H1 (cell line): ENCODE measurements around the gene GEMIN7. TPM values are rescaled to one million over a fixed set of nuclear protein-coding genes. Genes with fewer than 3 reads are reported as not detected.

Experiments used
- CTCF ChIA-PET: fragments of 300-600 bp; sonication (Branson Sonifier 250); formaldehyde crosslinking; loops from one replicate; lab custom pipeline; 2021; ENCODE audit not compliant: partially characterized antibody; lab: Charles Lee
- POLR2A ChIA-PET: fragments of 300-600 bp; sonication (Branson Sonifier 250); formaldehyde crosslinking; loops from one replicate; lab custom pipeline; 2021; ENCODE audit warnings: inconsistent platforms; ENCODE audit not compliant: partially characterized antibody; lab: Charles Lee
- DNase-seq, 2 experiments: peaks; one replicate each; pipeline versions ENCODE4 v3.0.0 to v3.0.0-alpha.2; 2010 to 2022; ENCODE audit warnings: low spot score in 2 of 2, low read depth in 1 of 2, mixed read lengths in 1 of 2
- FAIRE-seq: peaks from 2 replicates; lab custom pipeline; 2011; peaks lifted over from hg19 to GRCh38; lab: Jason Lieb, UNC
- H2AFZ ChIP-seq: 2 replicates; pipeline ENCODE4 v1.8.1; 2012; ENCODE audit warnings: low read length, inconsistent platforms
- H2AK5ac ChIP-seq: 2 replicates; pipeline ENCODE4 v1.6.1; 2013; ENCODE audit warnings: low read depth, low read length
- H2BK120ac ChIP-seq: replicated peaks from 2 replicates; pipeline ENCODE3; 2013; ENCODE audit warnings: low read depth, low read length, inconsistent platforms
- H2BK12ac ChIP-seq: 2 replicates; pipeline ENCODE4 v1.6.1; 2013; ENCODE audit warnings: low read depth, low read length
- H2BK15ac ChIP-seq: 2 replicates; pipeline ENCODE4 v1.6.1; 2013; ENCODE audit warnings: low read length
- H2BK20ac ChIP-seq: 2 replicates; pipeline ENCODE4 v1.6.1; 2013; ENCODE audit warnings: low read length
- H2BK5ac ChIP-seq: 2 replicates; pipeline ENCODE4 v1.6.1; 2013; ENCODE audit warnings: low read depth, low read length
- H3K14ac ChIP-seq: 2 replicates; pipeline ENCODE4 v1.6.1; 2013; ENCODE audit warnings: inconsistent platforms; ENCODE audit not compliant: insufficient read length
- H3K18ac ChIP-seq: 2 replicates; pipeline ENCODE4 v1.6.1; 2013; ENCODE audit warnings: low read length; ENCODE audit errors: extremely low read depth
- H3K23ac ChIP-seq: 2 replicates; pipeline ENCODE4 v1.6.1; 2013; ENCODE audit warnings: inconsistent platforms; ENCODE audit not compliant: insufficient read length
- H3K23me2 ChIP-seq: 2 replicates; pipeline ENCODE4 v1.6.1; 2013; ENCODE audit warnings: low read depth, low read length
- H3K27ac ChIP-seq: 2 replicates; pipeline ENCODE4 v1.6.1; 2011; ENCODE audit warnings: low read depth, low read length, inconsistent platforms
- H3K27me3 ChIP-seq, 4 experiments: replicated peaks in 1 of 4; 1 replicate in 1 of 4; 2 replicates in 3 of 4; pipeline versions ENCODE4 v1.6.1 to v1.8.1; 2011 to 2013; ENCODE audit warnings: low read length in 3 of 4, mild to moderate bottlenecking in 3 of 4, inconsistent platforms in 2 of 4, mixed read lengths in 2 of 4, moderate library complexity in 1 of 4; ENCODE audit not compliant: control insufficient read depth in 3 of 4, insufficient read depth in 3 of 4; ENCODE audit errors: extremely low read depth in 1 of 4
- H3K36me3 ChIP-seq, 4 experiments: 2 replicates each; pipeline versions ENCODE4 v1.6.1 to v1.8.1; 2011 to 2013; ENCODE audit warnings: mild to moderate bottlenecking in 4 of 4, low read length in 3 of 4, moderate library complexity in 2 of 4, control low read depth in 1 of 4, inconsistent platforms in 1 of 4; ENCODE audit not compliant: insufficient read depth in 4 of 4, control insufficient read depth in 2 of 4
- H3K4ac ChIP-seq: replicated peaks from 2 replicates; pipeline ENCODE3; 2013; ENCODE audit warnings: low read length, low read depth, mixed read lengths, inconsistent platforms; ENCODE audit not compliant: insufficient read length
- H3K4me1 ChIP-seq, 4 experiments: replicated peaks in 1 of 4; 1 replicate in 1 of 4; 2 replicates in 3 of 4; pipeline versions ENCODE4 v1.6.1 to v1.8.1; 2011 to 2013; ENCODE audit warnings: low read length in 3 of 4, inconsistent platforms in 2 of 4, mixed read lengths in 1 of 4; ENCODE audit not compliant: insufficient read depth in 4 of 4, control insufficient read depth in 3 of 4
- H3K4me2 ChIP-seq, 2 experiments: 2 replicates each; pipeline versions ENCODE4 v1.6.1 to v1.8.1; 2011 to 2013; ENCODE audit warnings: low read depth in 2 of 2, low read length in 2 of 2, control low read depth in 1 of 2, inconsistent platforms in 1 of 2, mild to moderate bottlenecking in 1 of 2; ENCODE audit not compliant: insufficient read depth in 1 of 2
- H3K4me3 ChIP-seq, 4 experiments: fragments of 200-600, 300-600 bp in 1 of 4; sonication (generic), shearing (Covaris generic), sonication (Bioruptor Twin) in 1 of 4; 2 replicates each; pipeline versions ENCODE4 v1.5.1 to v1.8.1; 2011 to 2016; ENCODE audit warnings: low read length in 4 of 4, low read depth in 3 of 4, control low read depth in 2 of 4, inconsistent platforms in 2 of 4, mild to moderate bottlenecking in 2 of 4, mixed read lengths in 1 of 4, moderate library complexity in 1 of 4; ENCODE audit not compliant: insufficient read depth in 2 of 4; ENCODE audit errors: extremely low read depth in 1 of 4
- H3K56ac ChIP-seq: replicated peaks from 2 replicates; pipeline ENCODE3; 2013; ENCODE audit warnings: low read depth, mild to moderate bottlenecking, mixed read lengths, low read length, inconsistent platforms; ENCODE audit not compliant: insufficient read length
- H3K79me1 ChIP-seq: 2 replicates; pipeline ENCODE4 v1.6.1; 2013; ENCODE audit warnings: low read depth, low read length, control low read depth
- H3K79me2 ChIP-seq, 2 experiments: 2 replicates each; pipeline versions ENCODE4 v1.6.1 to v1.8.1; 2012 to 2013; ENCODE audit warnings: low read length in 2 of 2, mild to moderate bottlenecking in 2 of 2, inconsistent platforms in 1 of 2; ENCODE audit not compliant: insufficient read depth in 2 of 2, control insufficient read depth in 1 of 2
- H3K9ac ChIP-seq, 4 experiments: replicated peaks in 1 of 4; 1 replicate in 1 of 4; 2 replicates in 3 of 4; pipeline versions ENCODE4 v1.6.1 to v1.8.1; 2011 to 2013; ENCODE audit warnings: low read depth in 3 of 4, low read length in 3 of 4, control low read depth in 2 of 4, mild to moderate bottlenecking in 2 of 4, moderate library complexity in 2 of 4, inconsistent platforms in 1 of 4; ENCODE audit errors: extremely low read depth in 1 of 4
- H3K9me3 ChIP-seq, 2 experiments: 2 replicates each; pipeline versions ENCODE4 v1.6.1 to v1.8.1; 2012 to 2013; ENCODE audit warnings: mild to moderate bottlenecking in 2 of 2, moderate library complexity in 2 of 2, control low read depth in 1 of 2, inconsistent platforms in 1 of 2, low read depth in 1 of 2, low read length in 1 of 2, mixed read lengths in 1 of 2; ENCODE audit not compliant: insufficient read depth in 2 of 2
- H4K20me1 ChIP-seq, 2 experiments: replicated peaks in 1 of 2; 2 replicates each; pipeline versions ENCODE3 to v1.8.1; 2011 to 2013; ENCODE audit warnings: inconsistent platforms in 2 of 2, low read length in 2 of 2, mild to moderate bottlenecking in 1 of 2; ENCODE audit not compliant: insufficient read depth in 2 of 2, control insufficient read depth in 1 of 2
- H4K5ac ChIP-seq: 2 replicates; pipeline ENCODE4 v1.6.1; 2013; ENCODE audit warnings: low read length, low read depth, mixed read lengths, inconsistent platforms; ENCODE audit not compliant: insufficient read length
- H4K8ac ChIP-seq: 2 replicates; pipeline ENCODE4 v1.8.0; 2013; ENCODE audit warnings: mild to moderate bottlenecking, moderate library complexity, low read length, inconsistent platforms; ENCODE audit not compliant: insufficient read depth; ENCODE audit errors: extremely low read depth
- H4K91ac ChIP-seq: replicated peaks from 2 replicates; pipeline ENCODE3; 2013; ENCODE audit warnings: low read length, mixed read lengths, inconsistent platforms; ENCODE audit not compliant: insufficient read length
- ATF3 ChIP-seq: IDR thresholded peaks from 2 replicates; pipeline ENCODE4 v1.6.1; 2011; ENCODE audit warnings: low read depth, mild to moderate bottlenecking, low read length; ENCODE audit not compliant: insufficient read depth
- CHD1 ChIP-seq: IDR thresholded peaks from 2 replicates; pipeline ENCODE4 v1.6.1; 2012; ENCODE audit warnings: low read depth, low read length, improper control_type of control experiment
- CHD2 ChIP-seq: IDR thresholded peaks from 2 replicates; pipeline ENCODE4 v1.6.1; 2012; ENCODE audit warnings: low read length, improper control_type of control experiment
- EGR1 ChIP-seq: IDR thresholded peaks from 2 replicates; pipeline ENCODE4 v1.6.1; 2011; ENCODE audit warnings: low read depth, low read length, borderline replicate concordance
- GTF2F1 ChIP-seq: IDR thresholded peaks from 2 replicates; pipeline ENCODE4 v1.6.1; 2012; ENCODE audit warnings: low read depth, low read length, improper control_type of control experiment, borderline replicate concordance
- KDM1A ChIP-seq: fragments of 200-600, 300-600 bp; sonication (generic); IDR thresholded peaks from 2 replicates; pipeline ENCODE4 v1.7.1; 2016; ENCODE audit warnings: mild to moderate bottlenecking, low read length, borderline replicate concordance
- SIX5 ChIP-seq: IDR thresholded peaks from 2 replicates; pipeline ENCODE4 v1.6.1; 2011; ENCODE audit warnings: mild to moderate bottlenecking, low read depth, low read length
- TAF1 ChIP-seq: IDR thresholded peaks from 2 replicates; pipeline ENCODE4 v1.6.1; 2011; ENCODE audit warnings: mild to moderate bottlenecking, low read depth, low read length
- TAF7 ChIP-seq: optimal IDR thresholded peaks from 2 replicates; pipeline ENCODE3; 2011; ENCODE audit warnings: low read depth, mild to moderate bottlenecking, inconsistent platforms, low read length, moderate library complexity, borderline replicate concordance
- WGBS, 2 experiments: shearing (Covaris generic) in 1 of 2; methylation state at CpG; one replicate each; pipeline versions ENCODE4 v1.1.6 to v1.1.7; 2013 to 2015; ENCODE audit warnings: low lambda C conversion rate in 2 of 2, mixed read lengths in 2 of 2, inconsistent platforms in 1 of 2, low coverage in 1 of 2, missing lambda C conversion rate in 1 of 2; ENCODE audit not compliant: insufficient replicate concordance in 2 of 2, insufficient coverage in 1 of 2, insufficient read length in 1 of 2; ENCODE audit errors: extremely low coverage in 1 of 2, missing lambda C conversion rate in 1 of 2; 5-methylcytosine and 5-hydroxymethylcytosine counted together
- polyA plus RNA-seq, 7 experiments: library from polyadenylated mRNA; depleted of rRNA in 3 of 7; stranded (reverse) in 5 of 7; unstranded in 2 of 7; fragments of >200 nt in 5 of 7; fragments of 200-250 nt in 2 of 7; gene quantifications; 1 replicate in 5 of 7; 2 replicates in 1 of 7; 4 replicates in 1 of 7; pipeline versions ENCODE4 v1.2.1 to v1.2.3, GENCODE V29; 2011 to 2013; ENCODE audit warnings: missing spikeins in 2 of 7, mixed read lengths in 2 of 7
- total RNA-seq: library from RNA; stranded (reverse); fragmentation: NEBNext Ultra II Directional; extraction: Animal tissue kit (Norgen Biotek cat#: 25700); gene quantifications from 2 replicates; pipeline ENCODE4 v1.2.1, GENCODE V29; 2021

GEMIN7 gene
- total and polyA plus RNA-seq, 2 of the 8 experiments (the other 6 are each of a cell fraction or from before 2014, with no cell fraction given): 48.0 to 91.6 TPM

- Histone ChIP-seq H2BK5ac (no peak overlapping the region), H3K4me3 (no peak overlapping the region), H3K18ac (no peak overlapping the region), H3K27ac (no peak overlapping the region), H2BK20ac (no peak overlapping the region), H3K79me2 (peaks cover 36 to 85% of the 10 kb centered on the region in 2 experiments), H4K5ac (no peak overlapping the region), H2BK15ac (no peak overlapping the region), H3K9me3 (no peaks in the 10 kb centered on the region), H3K14ac (no peak overlapping the region), H3K56ac (no peak overlapping the region), H3K23me2 (peaks cover 10% of the 10 kb centered on the region), H4K91ac (no peak overlapping the region), H2AK5ac (no peak overlapping the region), H4K20me1 (peaks cover 50 to 67% of the 10 kb centered on the region in 2 experiments), H3K4ac (no peak overlapping the region), H3K4me1 (peaks cover 0 to 25% (median 15%) of the 10 kb centered on the region in 4 experiments; a peak in 6 of 7 replicates), H3K27me3 (no peaks in the 10 kb centered on the region), H3K4me2 (no peak overlapping the region; a peak in 1 of 4 replicates), H4K8ac (peak overlapping the region; percentile 11; the same call in 1 of the 2 replicates), H3K79me1 (peaks cover 57% of the 10 kb centered on the region), H3K36me3 (no peaks in the 10 kb centered on the region; a peak in 2 of 8 replicates), H2BK12ac (no peak overlapping the region), H2AFZ (no peak overlapping the region), H2BK120ac (no peak overlapping the region), H3K9ac (no peak overlapping the region), H3K23ac (no peak overlapping the region)
- DNase-seq (no peak), FAIRE-seq (no peak)
- POLR2A ChIA-PET: interaction anchor here (0.6 to 4.2 kb wide), 7 partner anchors 12 to 60 kb away, joined by 3 to 30 read pairs (median 4); partner anchors contain the start of genes GEMIN7 and ZNF296
- 84% methylated on average over 7 of the region's 7 CpGs; no CpG with 5 or more reads in 1 of the 2 experiments for WGBS, 2 experiments
- CTCF ChIA-PET: interaction anchor here (2.3 to 8.3 kb wide), 3 partner anchors 16 to 46 kb away, joined by 4 to 57 read pairs (median 11); no protein-coding TSS in a partner anchor
- TF ChIP-seq CHD2: no peak
- no peak for TF ChIP-seq SIX5
- TF ChIP-seq ATF3: no peak
- no peak for TF ChIP-seq TAF7
- TF ChIP-seq GTF2F1: no peak
- TF ChIP-seq EGR1: no peak
- TF ChIP-seq KDM1A: no peak
- no peak for TF ChIP-seq TAF1
- no peak for TF ChIP-seq CHD1
Measured at GRCh38 chr19:45096700-45097099, 17.6 kb downstream of the GEMIN7 start.
